Activated CD4-positive, CD25-positive, alpha-beta regulatory T cell (primary cell): ENCODE measurements around the gene C11orf42.

Experiments
- DNase-seq, 4 experiments: peaks; one replicate each; lab custom pipeline; 2025; lab: John Stamatoyannopoulos, UW

Gene C11orf42

DNA sequence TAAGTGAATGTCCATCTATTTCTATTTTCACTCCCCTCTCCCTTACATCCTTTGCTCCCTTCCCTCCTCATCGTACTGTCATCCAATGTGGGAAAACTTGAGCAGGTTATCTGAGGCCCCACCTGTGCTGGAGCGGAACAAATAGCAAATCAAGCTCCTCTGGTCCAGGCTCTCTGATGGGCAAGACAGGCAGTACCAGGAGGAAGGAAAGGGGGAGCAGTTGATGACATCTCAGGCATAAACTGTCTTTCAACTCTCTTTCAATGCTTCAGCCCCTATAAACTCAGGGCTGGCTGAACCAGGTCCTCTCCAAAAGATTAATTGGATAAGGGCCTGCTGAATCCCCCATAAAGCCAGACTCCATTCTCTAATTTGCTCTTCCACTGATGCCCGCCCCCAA, 52.8 kb downstream of the C11orf42 start:
- no peak for DNase-seq

DNA sequence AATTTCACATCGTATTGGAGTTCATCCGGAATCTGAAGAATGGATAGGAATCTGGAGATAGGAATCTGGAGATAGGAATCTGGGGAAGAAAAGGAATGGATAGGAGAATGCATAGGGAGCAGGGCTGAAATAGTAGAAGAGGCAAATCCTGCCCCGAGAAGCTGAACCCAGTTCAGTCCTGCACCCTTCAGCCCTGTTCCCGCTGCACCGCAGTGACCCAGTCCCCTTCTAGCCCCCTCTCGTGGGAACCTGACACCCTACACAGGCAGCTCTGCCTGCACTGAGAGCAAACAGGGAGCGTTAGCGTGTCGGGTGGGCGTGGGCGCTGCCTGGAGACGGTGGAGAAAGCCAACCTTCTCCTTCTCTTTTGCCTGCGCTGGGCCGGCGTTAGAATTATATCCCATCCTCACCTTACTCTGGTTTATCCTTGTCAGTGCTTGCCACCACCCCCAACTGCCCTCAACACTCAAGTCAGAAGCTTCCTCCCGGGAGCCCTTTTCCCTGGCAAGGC, 53.3 kb downstream of the C11orf42 start:
- DNase-seq: no peak

DNA sequence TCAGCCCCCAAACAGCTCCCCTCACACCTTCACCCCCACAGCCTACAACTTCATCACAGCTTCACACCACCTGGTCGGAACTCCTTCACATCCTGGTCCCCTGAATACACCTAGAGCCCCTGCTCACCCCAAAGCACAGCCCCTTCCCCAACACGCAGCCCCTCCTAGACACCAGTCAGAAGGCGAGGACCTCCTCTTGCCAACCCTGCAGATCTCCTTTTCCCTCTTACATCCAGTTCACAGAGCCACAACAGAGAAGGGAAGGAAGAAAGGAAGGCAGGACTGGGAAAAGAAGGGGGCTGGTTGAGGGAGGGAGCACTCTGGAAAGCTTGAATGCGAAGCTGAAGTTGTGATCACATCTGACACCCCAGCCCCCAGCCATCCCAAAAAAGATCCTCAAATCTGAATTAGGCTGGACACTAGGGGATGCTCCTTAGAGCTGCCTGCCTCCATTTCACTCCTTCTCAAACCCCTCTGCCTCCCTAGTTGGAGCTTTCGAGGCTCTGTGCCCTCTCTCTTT, 54.9 kb downstream of the C11orf42 start:
- no peak for DNase-seq
